SK-N-SH (cell line): ENCODE results near the gene TRMT10B. TPM values are rescaled to one million over a fixed set of nuclear protein-coding genes. Genes with fewer than 3 reads are reported as not detected.

Source experiments
- CTCF ChIA-PET: fragments of 300-600, 350-600 bp; formaldehyde crosslinking; extraction: SDS; loops from one replicate; lab custom pipeline; 2021; lab: Yijun Ruan, JAX
- POLR2A ChIA-PET: fragments of 350-600 bp; sonication (Branson Sonifier 250); formaldehyde crosslinking; extraction: SDS; loops from one replicate; lab custom pipeline; 2020; ENCODE audit warnings: antibody characterized with exemption, inconsistent platforms; lab: Yijun Ruan, JAX
- DNase-seq: peaks from one replicate; pipeline ENCODE4 v3.0.0; 2012
- H2AFZ ChIP-seq: fragments of 200-600 bp; sonication (generic); 2 replicates; pipeline ENCODE4 v1.8.1; 2016; ENCODE audit warnings: antibody characterized with exemption, mild to moderate bottlenecking, low read depth
- H3F3A ChIP-seq: fragments of 200-600 bp; sonication (generic); replicated peaks from 2 replicates; pipeline ENCODE3; 2016; ENCODE audit warnings: antibody characterized with exemption, mild to moderate bottlenecking; ENCODE audit not compliant: insufficient read depth
- H3K27ac ChIP-seq, 2 experiments: fragments of 200-500 bp in 1 of 2; fragments of 200-600 bp in 1 of 2; sonication (Bioruptor generic) in 1 of 2; sonication (generic), shearing (Covaris generic) in 1 of 2; 2 replicates each; pipeline versions ENCODE4 v1.5.1 to v1.6.1; 2014 to 2016; ENCODE audit warnings: low read depth in 2 of 2, inconsistent platforms in 1 of 2, low read length in 1 of 2, mild to moderate bottlenecking in 1 of 2, mixed read lengths in 1 of 2
- H3K27me3 ChIP-seq: fragments of 200-600 bp; sonication (generic), shearing (Covaris generic); 2 replicates; pipeline ENCODE4 v1.6.1; 2016; ENCODE audit warnings: mixed run types; ENCODE audit not compliant: insufficient read depth
- H3K36me3 ChIP-seq, 2 experiments: fragments of 200-500 bp in 1 of 2; fragments of 200-600 bp in 1 of 2; sonication (Bioruptor generic) in 1 of 2; sonication (generic) in 1 of 2; replicated peaks in 1 of 2; 2 replicates each; pipeline versions ENCODE3 to v1.5.1; 2014 to 2016; ENCODE audit warnings: low read length in 1 of 2, mild to moderate bottlenecking in 1 of 2; ENCODE audit not compliant: insufficient read depth in 2 of 2, control insufficient read depth in 1 of 2
- H3K4me1 ChIP-seq, 2 experiments: fragments of 200-500 bp in 1 of 2; fragments of 200-600 bp in 1 of 2; sonication (Bioruptor generic) in 1 of 2; sonication (generic), shearing (Covaris generic) in 1 of 2; 2 replicates each; pipeline versions ENCODE4 v1.5.1 to v1.6.1; 2014 to 2016; ENCODE audit warnings: low read depth in 1 of 2, low read length in 1 of 2, mixed run types in 1 of 2; ENCODE audit not compliant: insufficient read depth in 2 of 2, control insufficient read depth in 1 of 2
- H3K4me2 ChIP-seq: fragments of 200-600 bp; sonication (generic), shearing (Covaris generic); 2 replicates; pipeline ENCODE4 v1.6.1; 2017; ENCODE audit warnings: mixed run types
- H3K4me3 ChIP-seq, 2 experiments: fragments of 200-500 bp in 1 of 2; fragments of 200-600 bp in 1 of 2; sonication (Bioruptor generic) in 1 of 2; sonication (generic), shearing (Covaris generic) in 1 of 2; 2 replicates each; pipeline versions ENCODE4 v1.5.1 to v1.8.1; 2014 to 2016; ENCODE audit warnings: low read depth in 2 of 2, inconsistent platforms in 1 of 2, low read length in 1 of 2, mild to moderate bottlenecking in 1 of 2, mixed read lengths in 1 of 2, moderate library complexity in 1 of 2
- H3K79me2 ChIP-seq: fragments of 200-600 bp; sonication (generic); 2 replicates; pipeline ENCODE4 v1.8.1; 2017; ENCODE audit warnings: mild to moderate bottlenecking; ENCODE audit not compliant: insufficient read depth
- H3K9ac ChIP-seq: fragments of 200-600 bp; sonication (generic); 2 replicates; pipeline ENCODE4 v1.6.1; 2017; ENCODE audit warnings: mixed run types
- H3K9me2 ChIP-seq: fragments of 200-600 bp; sonication (generic); 2 replicates; pipeline ENCODE4 v1.6.1; 2017; ENCODE audit warnings: mixed run types
- H3K9me3 ChIP-seq: fragments of 200-600 bp; sonication (generic); 2 replicates; pipeline ENCODE4 v1.6.1; 2017; ENCODE audit warnings: mixed run types, mild to moderate bottlenecking, moderate library complexity
- H4K20me1 ChIP-seq: fragments of 200-600 bp; sonication (generic); 2 replicates; pipeline ENCODE4 v1.6.1; 2017; ENCODE audit warnings: mild to moderate bottlenecking, mixed run types; ENCODE audit not compliant: insufficient read depth
- ELF1 ChIP-seq: IDR thresholded peaks from 2 replicates; pipeline ENCODE4 v1.4.0; 2012
- FOXJ3 ChIP-seq: sonication (generic); formaldehyde crosslinking; IDR thresholded peaks from 2 replicates; pipeline ENCODE4 v1.5.1; 2020; ENCODE audit warnings: mild to moderate bottlenecking, missing genetic modification reagents
- FOXM1 ChIP-seq: IDR thresholded peaks from 2 replicates; pipeline ENCODE4 v1.4.0; 2012; ENCODE audit warnings: low read depth, mild to moderate bottlenecking
- JUND ChIP-seq: IDR thresholded peaks from 2 replicates; pipeline ENCODE4 v1.4.0; 2012
- MEF2A ChIP-seq: IDR thresholded peaks from 2 replicates; pipeline ENCODE4 v1.4.0; 2012; ENCODE audit warnings: low read depth, borderline replicate concordance
- MXI1 ChIP-seq: IDR thresholded peaks from 2 replicates; pipeline ENCODE4 v1.6.1; 2012; ENCODE audit warnings: mild to moderate bottlenecking, low read depth, low read length, improper control_type of control experiment
- NRF1 ChIP-seq: IDR thresholded peaks from 2 replicates; pipeline ENCODE4 v1.6.1; 2012; ENCODE audit warnings: low read depth, mild to moderate bottlenecking, low read length
- POLR2AphosphoS5 ChIP-seq: IDR thresholded peaks from 2 replicates; pipeline ENCODE4 v1.6.1; 2012; ENCODE audit warnings: low read depth, low read length
- RAD21 ChIP-seq: IDR thresholded peaks from 2 replicates; pipeline ENCODE4 v1.6.1; 2012; ENCODE audit warnings: mild to moderate bottlenecking, low read length
- RCOR1 ChIP-seq: fragments of 150-350 bp; IDR thresholded peaks from 2 replicates; pipeline ENCODE4 v1.6.1; 2017; ENCODE audit warnings: antibody characterized with exemption, low read length
- RFX5 ChIP-seq: IDR thresholded peaks from 2 replicates; pipeline ENCODE4 v1.6.1; 2012; ENCODE audit warnings: mild to moderate bottlenecking, improper control_type of control experiment, low read length
- SIN3A ChIP-seq: IDR thresholded peaks from 2 replicates; pipeline ENCODE4 v1.6.1; 2012; ENCODE audit warnings: low read depth, mild to moderate bottlenecking, low read length, moderate library complexity, borderline replicate concordance
- TAF1 ChIP-seq: IDR thresholded peaks from 2 replicates; pipeline ENCODE4 v1.6.1; 2012; ENCODE audit warnings: low read depth, mild to moderate bottlenecking, low read length, moderate library complexity, borderline replicate concordance
- WGBS: methylation state at CpG from one replicate; pipeline ENCODE4 v1.1.6; 2017; ENCODE audit warnings: low lambda C conversion rate; 5-methylcytosine and 5-hydroxymethylcytosine counted together
- polyA plus RNA-seq, 3 experiments: library from polyadenylated mRNA; depleted of rRNA; stranded (reverse); fragments of >200 nt; gene quantifications; 2 replicates each; pipeline ENCODE4 v1.2.3, GENCODE V29; 2012
- TF ChIP-seq, protein P1 (sequence below): fragments of 150-350 bp; IDR thresholded peaks from 2 replicates; pipeline ENCODE4 v1.6.1; 2016; ENCODE audit warnings: mild to moderate bottlenecking, low read depth, low read length
- TF ChIP-seq, protein P2 (sequence below): IDR thresholded peaks from 2 replicates; pipeline ENCODE4 v1.4.0; 2012; ENCODE audit warnings: low read depth, borderline replicate concordance
- TF ChIP-seq, protein P3 (sequence below): IDR thresholded peaks from 2 replicates; pipeline ENCODE4 v1.4.0; 2012; ENCODE audit warnings: low read depth
- TF ChIP-seq, protein P4 (sequence below): fragments of 150-350 bp; IDR thresholded peaks from 2 replicates; pipeline ENCODE4 v1.6.1; 2017; ENCODE audit warnings: antibody characterized with exemption, low read length, low read depth, borderline replicate concordance

The TRMT10B gene
- polyA plus RNA-seq, 1 of the 3 experiments (the other 2 are of a cell fraction), result 7.3 TPM

DNA sequence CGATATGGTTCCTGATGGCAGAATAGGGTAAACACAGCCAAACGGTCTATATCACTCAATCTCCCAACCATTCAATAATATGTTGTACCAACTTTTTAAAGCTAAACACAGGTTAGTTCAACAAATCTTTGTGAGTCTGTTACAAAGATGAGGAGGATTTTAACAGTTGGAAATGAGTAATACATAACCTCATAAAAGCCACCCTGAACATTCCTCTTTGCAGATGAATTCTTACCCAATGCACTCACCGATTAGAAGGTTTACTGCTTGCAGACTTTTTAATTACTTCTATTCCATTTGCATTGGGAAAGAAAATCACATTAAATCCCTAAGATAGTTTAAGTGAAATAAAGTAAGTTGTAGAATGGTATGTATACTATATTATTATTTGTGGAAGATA, 23.3 kb upstream of the TRMT10B start:
- POLR2A ChIA-PET, result no interaction called here

DNA sequence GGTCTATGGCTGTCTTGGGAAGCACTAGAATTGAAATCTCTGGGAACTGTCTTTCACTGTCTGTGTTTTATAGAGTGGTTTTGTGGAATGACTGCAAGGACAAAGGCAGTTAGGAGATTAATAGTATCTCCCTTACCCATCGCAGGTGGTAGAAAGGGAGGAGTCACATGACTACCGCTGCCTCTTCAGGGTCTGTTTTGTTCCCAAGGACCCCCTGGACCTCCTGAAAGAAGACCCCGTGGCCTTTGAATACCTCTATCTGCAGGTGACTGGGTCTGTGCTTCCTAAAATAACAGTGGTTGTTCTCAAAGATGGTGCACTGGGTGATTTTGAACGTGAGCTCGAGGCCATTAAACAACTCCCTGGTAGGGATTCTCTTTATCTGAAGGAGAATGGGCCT, 22.8 kb upstream of the TRMT10B start:
- ChIA-PET POLR2A (no interaction called here), CTCF (no interaction called here)
- H3K4me2 ChIP-seq, result no peak overlapping the region
- H3K36me3 ChIP-seq, result no peaks in the 10 kb centered on the region
- H3K27me3 ChIP-seq, result peaks cover 49% of the 10 kb centered on the region
- H3K9me3 ChIP-seq, result no peaks in the 10 kb centered on the region
- H3K4me1 ChIP-seq, result peaks cover 0 to 21% of the 10 kb centered on the region in 2 experiments; a peak in 1 of 4 replicates
- no peaks in the 10 kb centered on the region for H3K9me2 ChIP-seq
- no peak overlapping the region for H3K9ac ChIP-seq
- DNase-seq, result no peak
- no peaks in the 10 kb centered on the region for H4K20me1 ChIP-seq
- H3K4me3 ChIP-seq, result no peak overlapping the region
- H3K79me2 ChIP-seq, result no peaks in the 10 kb centered on the region
- 62% methylated on average over 5 of the region's 5 CpGs for WGBS
- no peak overlapping the region for H2AFZ ChIP-seq
- TF ChIP-seq FOXJ3 (CRISPR knock-in tag) (no peak), NRF1 (no peak), POLR2AphosphoS5 (no peak), ELF1 (no peak)
- TF ChIP-seq, protein P1, sequence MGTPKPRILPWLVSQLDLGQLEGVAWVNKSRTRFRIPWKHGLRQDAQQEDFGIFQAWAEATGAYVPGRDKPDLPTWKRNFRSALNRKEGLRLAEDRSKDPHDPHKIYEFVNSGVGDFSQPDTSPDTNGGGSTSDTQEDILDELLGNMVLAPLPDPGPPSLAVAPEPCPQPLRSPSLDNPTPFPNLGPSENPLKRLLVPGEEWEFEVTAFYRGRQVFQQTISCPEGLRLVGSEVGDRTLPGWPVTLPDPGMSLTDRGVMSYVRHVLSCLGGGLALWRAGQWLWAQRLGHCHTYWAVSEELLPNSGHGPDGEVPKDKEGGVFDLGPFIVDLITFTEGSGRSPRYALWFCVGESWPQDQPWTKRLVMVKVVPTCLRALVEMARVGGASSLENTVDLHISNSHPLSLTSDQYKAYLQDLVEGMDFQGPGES, result no peak
- TF ChIP-seq, protein P2, sequence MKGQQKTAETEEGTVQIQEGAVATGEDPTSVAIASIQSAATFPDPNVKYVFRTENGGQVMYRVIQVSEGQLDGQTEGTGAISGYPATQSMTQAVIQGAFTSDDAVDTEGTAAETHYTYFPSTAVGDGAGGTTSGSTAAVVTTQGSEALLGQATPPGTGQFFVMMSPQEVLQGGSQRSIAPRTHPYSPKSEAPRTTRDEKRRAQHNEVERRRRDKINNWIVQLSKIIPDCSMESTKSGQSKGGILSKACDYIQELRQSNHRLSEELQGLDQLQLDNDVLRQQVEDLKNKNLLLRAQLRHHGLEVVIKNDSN, result no peak
- no peaks in the 10 kb centered on the region for H3F3A ChIP-seq
- no peak overlapping the region for H3K27ac ChIP-seq

More for the DNA sequence above, 23.3 kb upstream of the TRMT10B start:
- Histone ChIP-seq H3K9me3 (no peaks in the 10 kb centered on the region), H4K20me1 (no peaks in the 10 kb centered on the region), H3K4me1 (peaks cover 0 to 21% of the 10 kb centered on the region in 2 experiments; a peak in 1 of 4 replicates), H3K4me2 (no peak overlapping the region), H3K9ac (no peak overlapping the region), H3K36me3 (no peaks in the 10 kb centered on the region), H2AFZ (no peak overlapping the region), H3K4me3 (no peak overlapping the region), H3K27ac (no peak overlapping the region), H3F3A (no peaks in the 10 kb centered on the region), H3K9me2 (no peaks in the 10 kb centered on the region), H3K79me2 (no peaks in the 10 kb centered on the region), H3K27me3 (peaks cover 53% of the 10 kb centered on the region)
- WGBS, result 61% methylated on average over 3 of the region's 3 CpGs
- no peak for TF ChIP-seq FOXM1
- no peak for TF ChIP-seq RAD21
- CTCF ChIA-PET, result interaction anchor here (1.1 kb wide), 1 partner anchor 14 kb away, joined by 4 read pairs; no protein-coding TSS in a partner anchor
- no peak for DNase-seq

DNA sequence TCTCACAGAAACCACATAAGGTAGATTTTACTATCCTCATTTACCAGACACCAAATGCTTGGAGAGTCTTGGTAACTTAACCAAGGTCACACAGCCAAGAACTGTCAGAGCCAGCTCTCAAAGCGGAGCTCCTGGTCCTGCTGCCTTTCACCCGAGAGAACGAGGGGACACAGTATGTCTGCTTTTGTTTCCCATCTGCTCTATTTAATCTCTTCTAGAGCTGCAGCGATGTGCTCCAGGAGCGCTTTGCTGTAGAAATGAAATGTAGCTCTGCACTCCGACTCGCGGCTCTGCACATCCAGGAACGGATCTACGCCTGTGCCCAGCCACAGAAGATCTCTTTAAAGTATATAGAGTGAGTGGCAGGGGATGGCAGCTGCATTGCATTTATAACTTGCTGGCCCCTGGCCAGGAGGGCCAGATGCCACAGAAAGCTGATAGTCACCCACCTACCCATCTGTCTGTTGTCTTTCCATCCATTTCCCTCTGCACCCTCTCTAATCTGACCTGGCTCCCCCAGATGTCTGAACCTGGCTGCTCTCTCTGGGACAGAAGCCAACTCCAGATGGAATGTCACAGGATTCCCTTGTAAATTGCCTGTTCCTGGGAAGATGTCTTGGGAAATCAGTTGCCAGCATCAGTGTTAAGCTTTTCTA, 21.4 kb upstream of the TRMT10B start:
- POLR2A ChIA-PET, result interaction anchor here (0.9 to 1.3 kb wide), 2 partner anchors 110 to 140 kb away, joined by 3 to 9 read pairs; partner anchors contain the start of gene TOMM5
- H3K9me2 ChIP-seq, result no peaks in the 10 kb centered on the region
- H3K9me3 ChIP-seq, result no peaks in the 10 kb centered on the region
- 13% methylated on average over 10 of the region's 10 CpGs for WGBS
- peaks cover 49% of the 10 kb centered on the region for H3K27me3 ChIP-seq
- H3F3A ChIP-seq, result no peaks in the 10 kb centered on the region
- no peak overlapping the region for H3K9ac ChIP-seq
- no peak overlapping the region for H2AFZ ChIP-seq
- H3K4me1 ChIP-seq, result peaks cover 0 to 21% of the 10 kb centered on the region in 2 experiments; a peak in 1 of 4 replicates
- no peaks in the 10 kb centered on the region for H3K79me2 ChIP-seq
- 0 out of 2 replicates have a peak overlapping the region, but pooled peaks have one; percentile 17 for H3K4me2 ChIP-seq
- peak overlapping the region in 1 of 2 experiments; percentile 78; a peak in 2 of 4 replicates for H3K27ac ChIP-seq
- H3K36me3 ChIP-seq, result no peaks in the 10 kb centered on the region
- DNase-seq, result peak; percentile 84
- no peaks in the 10 kb centered on the region for H4K20me1 ChIP-seq
- CTCF ChIA-PET, result interaction anchor here (0.7 to 2.3 kb wide), 6 partner anchors 12 to 140 kb away, joined by 3 to 7 read pairs (median 3); partner anchors contain the start of gene TOMM5
- H3K4me3 ChIP-seq, result no peak overlapping the region
- TF ChIP-seq POLR2AphosphoS5 (no peak), FOXJ3 (CRISPR knock-in tag) (peak; percentile 88), MEF2A (no peak), MXI1 (peak; percentile 39; the same call in 1 of the 2 replicates), SIN3A (no peak), NRF1 (no peak), ELF1 (no peak), RCOR1 (peak; percentile 60), RFX5 (no peak), TAF1 (no peak), JUND (no peak)
- TF ChIP-seq, protein P3, sequence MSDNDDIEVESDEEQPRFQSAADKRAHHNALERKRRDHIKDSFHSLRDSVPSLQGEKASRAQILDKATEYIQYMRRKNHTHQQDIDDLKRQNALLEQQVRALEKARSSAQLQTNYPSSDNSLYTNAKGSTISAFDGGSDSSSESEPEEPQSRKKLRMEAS, result no peak
- TF ChIP-seq, protein P4, sequence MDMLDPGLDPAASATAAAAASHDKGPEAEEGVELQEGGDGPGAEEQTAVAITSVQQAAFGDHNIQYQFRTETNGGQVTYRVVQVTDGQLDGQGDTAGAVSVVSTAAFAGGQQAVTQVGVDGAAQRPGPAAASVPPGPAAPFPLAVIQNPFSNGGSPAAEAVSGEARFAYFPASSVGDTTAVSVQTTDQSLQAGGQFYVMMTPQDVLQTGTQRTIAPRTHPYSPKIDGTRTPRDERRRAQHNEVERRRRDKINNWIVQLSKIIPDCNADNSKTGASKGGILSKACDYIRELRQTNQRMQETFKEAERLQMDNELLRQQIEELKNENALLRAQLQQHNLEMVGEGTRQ, result no peak
- TF ChIP-seq, protein P2, result no peak
